Stimulated activated effector memory CD8-positive, alpha-beta T cell treated with anti-CD3 and anti-CD28 coated beads, Interleukin-12 subunit alpha, Interleukin-12 subunit beta, amount 100 ng/mL, for 72 hours (primary cell): ENCODE data around the gene CDT1.
"Not testable (repeated sequence)": the region's sequence is repeated elsewhere in the genome, so short reads cannot be mapped to it uniquely, and the experiment has no call there.

Experiments
- ATAC-seq: fragments of 150-1000 bp; cut with Tn5 transposase; 2 replicates; pipeline ENCODE4 v1.10.0; 2021
- DNase-seq, 2 donors: peaks; one replicate each; pipeline ENCODE4 v3.0.0; 2021 to 2022; ENCODE audit warnings: low spot score in 2 of 2
- H3K27ac Mint-ChIP-seq: one replicate; pipeline ENCODE4 v1.8.0; 2022; ENCODE audit warnings: mild to moderate bottlenecking, mixed read lengths
- H3K36me3 Mint-ChIP-seq: one replicate; pipeline ENCODE4 v1.8.0; 2022; ENCODE audit warnings: mild to moderate bottlenecking, mixed read lengths
- H3K4me1 Mint-ChIP-seq: one replicate; pipeline ENCODE4 v1.8.0; 2022; ENCODE audit warnings: mixed read lengths
- H3K4me3 Mint-ChIP-seq: one replicate; pipeline ENCODE4 v1.8.0; 2022; ENCODE audit warnings: mild to moderate bottlenecking, mixed read lengths
- H3K9me3 Mint-ChIP-seq: one replicate; pipeline ENCODE4 v1.8.0; 2022; ENCODE audit warnings: mixed read lengths

CDT1 gene

GRCh38 chr16:88787579-88788314, 15.8 kb upstream of the CDT1 start:
- DNase-seq: no peak
- ATAC-seq: no peak
- Mint-ChIP-seq H3K36me3 (peaks cover 5% of the 10 kb centered on the region), H3K27ac (no peak overlapping the region), H3K4me1 (peaks cover 47% of the 10 kb centered on the region), H3K9me3 (no peaks in the 10 kb centered on the region), H3K4me3 (no peak overlapping the region)

GRCh38 chr16:88788749-88789148, 14.8 kb upstream of the CDT1 start:
- not testable (repeated sequence) for H3K9me3 Mint-ChIP-seq, H3K36me3 Mint-ChIP-seq, H3K27ac Mint-ChIP-seq, DNase-seq, ATAC-seq, H3K4me3 Mint-ChIP-seq
- H3K4me1 Mint-ChIP-seq: peaks cover 43% of the 10 kb centered on the region

DNA sequence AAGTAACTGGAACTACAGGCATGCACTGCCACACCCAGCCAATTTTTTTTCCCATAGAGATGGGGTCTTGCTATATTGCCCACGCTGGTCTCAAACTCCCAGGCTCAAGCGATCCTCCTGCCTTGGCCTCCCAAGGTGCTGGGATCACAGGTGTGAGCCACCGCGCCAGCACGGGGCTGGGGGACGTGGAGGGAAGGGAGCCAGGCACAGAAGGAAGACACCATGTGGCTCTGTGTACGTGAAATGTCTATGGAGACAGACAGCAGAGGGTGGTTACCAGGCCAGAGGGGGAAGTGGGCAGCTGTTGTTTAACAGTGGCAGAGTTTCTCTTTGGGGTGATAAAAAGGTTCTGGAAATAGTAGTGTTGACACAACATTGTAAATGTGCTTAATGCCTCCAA, 14.0 kb upstream of the CDT1 start:
- Mint-ChIP-seq H3K36me3 (no peaks in the 10 kb centered on the region), H3K27ac (peak overlapping the region; percentile 91), H3K9me3 (no peaks in the 10 kb centered on the region), H3K4me3 (peak overlapping the region; percentile 76), H3K4me1 (peaks cover 41% of the 10 kb centered on the region)
- no peak for ATAC-seq
- no peak for DNase-seq

- H3K4me1 Mint-ChIP-seq: peaks cover 41% of the 10 kb centered on the region
- peak in 1 of 2 donors; percentile 68 for DNase-seq
- no peaks in the 10 kb centered on the region for H3K36me3 Mint-ChIP-seq
Measured at GRCh38 chr16:88790312-88791211, 13.0 kb upstream of the CDT1 start.

GRCh38 chr16:88792078-88792550, 11.5 kb upstream of the CDT1 start:
- Mint-ChIP-seq H3K4me3 (peak overlapping the region; percentile 76), H3K27ac (peak overlapping the region; percentile 91), H3K4me1 (peaks cover 41% of the 10 kb centered on the region), H3K36me3 (no peaks in the 10 kb centered on the region), H3K9me3 (no peaks in the 10 kb centered on the region)
- DNase-seq (no peak), ATAC-seq (peak; percentile 27)

More at GRCh38 chr16:88790312-88791211, 13.0 kb upstream of the CDT1 start:
- peak overlapping the region; percentile 76 for H3K4me3 Mint-ChIP-seq
- H3K9me3 Mint-ChIP-seq: no peaks in the 10 kb centered on the region
- peak; percentile 81 for ATAC-seq
- H3K27ac Mint-ChIP-seq: peak overlapping the region; percentile 91

GRCh38 chr16:88792668-88793250, 10.8 kb upstream of the CDT1 start:
- Mint-ChIP-seq H3K4me1 (peaks cover 41% of the 10 kb centered on the region), H3K36me3 (no peaks in the 10 kb centered on the region), H3K9me3 (no peaks in the 10 kb centered on the region), H3K27ac (peak overlapping the region; percentile 91), H3K4me3 (peak overlapping the region; percentile 76)
- DNase-seq (no peak), ATAC-seq (no peak)

DNA sequence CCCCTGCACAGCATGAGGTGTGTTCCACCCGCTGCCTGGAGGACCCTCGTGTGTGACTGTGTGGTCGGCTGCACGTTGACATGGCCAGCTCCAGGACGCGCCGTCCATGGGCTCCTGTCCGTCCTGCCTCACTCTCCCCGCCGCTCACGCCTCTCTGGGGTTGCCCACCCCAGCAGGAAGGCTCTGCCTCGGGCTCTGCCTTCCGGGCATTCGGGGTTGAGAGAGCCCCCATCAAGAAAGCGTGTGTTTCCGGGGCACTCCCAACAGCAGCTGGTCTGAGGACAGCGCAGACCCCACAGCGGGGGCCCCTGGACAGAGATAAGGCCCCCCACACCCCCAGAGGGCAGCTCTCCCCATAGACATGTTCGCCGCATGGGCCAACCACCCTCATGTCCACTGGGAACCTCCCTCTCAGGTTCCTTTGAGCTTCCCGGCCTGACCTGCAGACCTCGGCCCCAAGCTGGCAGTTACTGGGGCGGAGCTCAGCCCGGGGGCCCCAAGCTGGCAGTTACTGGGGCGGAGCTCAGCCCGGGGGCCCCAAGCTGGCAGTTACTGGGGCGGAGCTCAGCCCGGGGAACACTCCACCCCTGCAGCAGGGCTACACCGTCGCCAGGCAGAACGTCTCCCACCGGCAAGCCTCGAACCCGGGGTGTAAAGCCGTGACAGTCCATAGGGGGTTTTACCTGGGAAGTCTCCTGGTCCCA, 10.2 kb upstream of the CDT1 start:
- ATAC-seq (peak; percentile 61), DNase-seq (no peak)
- Mint-ChIP-seq H3K27ac (peak overlapping the region; percentile 91), H3K4me1 (peaks cover 41% of the 10 kb centered on the region), H3K36me3 (no peaks in the 10 kb centered on the region), H3K9me3 (no peaks in the 10 kb centered on the region), H3K4me3 (peak overlapping the region; percentile 76)

DNA sequence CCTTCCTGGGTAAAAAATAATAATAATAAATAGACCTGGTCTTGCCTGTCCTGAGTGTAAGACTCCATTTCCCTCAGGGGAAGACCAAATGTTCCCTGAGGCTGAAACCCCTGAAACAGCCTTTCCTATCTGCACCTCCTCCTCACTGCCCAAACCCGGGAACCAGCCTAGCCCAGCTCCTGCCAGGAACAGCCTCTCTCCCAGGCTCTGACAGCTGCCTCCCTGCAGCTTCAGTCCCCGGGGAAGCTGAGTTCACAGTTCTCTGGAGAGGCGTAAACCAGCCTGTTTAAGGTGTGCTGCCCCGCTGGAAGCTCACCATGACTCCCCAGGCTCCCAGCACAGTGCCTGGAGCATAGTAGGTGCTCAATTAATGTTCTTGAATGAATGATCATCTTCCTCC, 7.3 kb upstream of the CDT1 start:
- ATAC-seq (no peak), DNase-seq (no peak)
- H3K9me3 Mint-ChIP-seq: no peaks in the 10 kb centered on the region
- H3K4me3 Mint-ChIP-seq: no peak overlapping the region
- H3K36me3 Mint-ChIP-seq: no peaks in the 10 kb centered on the region
- no peak overlapping the region for H3K27ac Mint-ChIP-seq
- H3K4me1 Mint-ChIP-seq: peaks cover 21% of the 10 kb centered on the region

- ATAC-seq (no peak), DNase-seq (no peak)
- Mint-ChIP-seq H3K27ac (no peak overlapping the region), H3K36me3 (peaks cover 18% of the 10 kb centered on the region), H3K9me3 (no peaks in the 10 kb centered on the region), H3K4me1 (peaks cover 3% of the 10 kb centered on the region), H3K4me3 (no peak overlapping the region)
Measured at GRCh38 chr16:88798073-88798472, 5.5 kb upstream of the CDT1 start.

DNA sequence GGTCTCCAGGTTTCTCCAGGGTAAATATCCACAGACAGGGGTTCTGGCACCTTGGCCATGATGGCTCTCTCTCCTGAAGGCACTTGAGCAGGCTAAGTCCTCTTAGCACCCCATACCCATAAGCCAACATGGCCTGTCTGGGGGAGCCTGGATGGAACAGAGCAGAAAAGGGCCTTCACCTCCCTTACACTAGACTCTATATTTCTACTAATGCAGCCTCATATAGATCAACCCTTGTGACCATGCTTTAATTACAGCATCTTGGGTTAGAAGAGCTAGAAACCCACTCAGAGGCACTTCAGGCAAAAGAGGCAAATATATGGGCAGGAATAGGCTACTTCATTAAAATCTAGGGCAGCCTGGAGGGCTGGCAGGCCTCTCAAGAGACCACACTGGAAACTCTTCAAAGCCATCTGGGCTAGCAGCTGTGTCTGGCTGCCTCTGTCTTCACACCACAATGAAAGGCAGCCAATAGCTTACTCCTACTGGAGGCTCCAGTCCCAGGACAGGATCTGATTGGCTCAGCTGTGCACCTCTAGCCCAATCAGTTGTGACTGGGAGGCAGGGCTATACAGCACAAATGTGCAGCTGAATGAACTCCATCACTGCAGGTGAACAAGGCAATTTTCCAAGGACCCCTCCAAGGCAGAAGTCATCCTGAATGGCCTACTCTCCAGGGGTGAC, 4.7 kb upstream of the CDT1 start:
- ATAC-seq (no peak), DNase-seq (no peak)
- Mint-ChIP-seq H3K36me3 (peaks cover 26% of the 10 kb centered on the region), H3K4me1 (no peaks in the 10 kb centered on the region), H3K27ac (no peak overlapping the region), H3K9me3 (no peaks in the 10 kb centered on the region), H3K4me3 (no peak overlapping the region)

DNA sequence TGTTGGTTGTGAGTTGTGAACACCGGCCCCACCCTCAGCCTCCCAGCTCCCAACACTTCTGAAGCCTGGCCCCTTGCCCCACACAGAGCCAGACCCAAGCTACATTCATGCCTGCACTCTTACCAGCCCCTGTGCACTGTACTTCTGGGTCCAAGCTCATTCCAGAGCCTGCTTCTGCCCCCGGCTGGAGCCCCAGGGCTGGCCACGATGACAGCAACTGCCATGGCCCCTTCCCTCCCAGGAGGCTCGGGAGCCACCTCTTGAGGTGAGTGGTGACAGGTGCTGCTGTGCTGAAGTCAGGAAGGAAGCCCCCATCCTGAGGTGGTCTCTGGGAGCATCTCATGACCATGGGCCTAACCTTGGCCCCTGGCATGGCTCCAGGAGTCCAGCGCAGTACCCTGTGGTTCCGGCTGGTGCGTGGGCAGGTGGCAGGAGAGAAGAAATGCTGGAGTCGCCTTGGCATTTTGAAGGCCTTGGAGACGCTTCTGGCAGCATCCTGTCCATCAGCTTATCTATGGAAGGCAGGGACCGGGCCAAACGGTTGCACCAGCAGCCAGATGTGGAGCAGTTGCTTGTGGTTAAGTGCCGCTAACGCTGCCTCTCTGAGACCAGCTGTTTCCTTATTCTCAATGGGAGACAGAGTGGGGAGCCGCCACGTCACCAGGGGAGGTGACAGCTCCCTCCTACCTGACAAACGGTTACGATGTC, 3.9 kb upstream of the CDT1 start:
- Mint-ChIP-seq H3K36me3 (peaks cover 34% of the 10 kb centered on the region), H3K4me1 (no peaks in the 10 kb centered on the region), H3K4me3 (no peak overlapping the region), H3K9me3 (no peaks in the 10 kb centered on the region), H3K27ac (no peak overlapping the region)
- ATAC-seq (no peak), DNase-seq (no peak)

DNA sequence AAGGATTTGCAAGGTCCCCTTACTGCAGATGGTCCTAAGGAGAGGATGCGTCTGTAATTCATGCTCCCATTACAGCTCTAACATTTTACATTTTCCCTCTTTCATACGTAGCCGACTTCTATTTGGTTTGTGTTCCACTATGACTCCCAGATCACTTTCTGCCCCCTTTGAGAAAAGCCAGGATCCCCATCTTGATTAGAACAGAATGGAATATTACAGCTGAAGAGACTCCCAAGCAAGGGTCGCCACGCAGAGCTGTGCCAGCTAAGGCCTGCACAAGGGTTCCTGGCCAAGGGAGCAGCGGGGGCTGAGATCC, 3.4 kb upstream of the CDT1 start:
- no peak overlapping the region for H3K4me3 Mint-ChIP-seq
- no peaks in the 10 kb centered on the region for H3K4me1 Mint-ChIP-seq
- DNase-seq (no peak), ATAC-seq (no peak)
- H3K9me3 Mint-ChIP-seq: no peaks in the 10 kb centered on the region
- H3K36me3 Mint-ChIP-seq: peaks cover 39% of the 10 kb centered on the region
- no peak overlapping the region for H3K27ac Mint-ChIP-seq

- no peak for DNase-seq
- no peak for ATAC-seq
- Mint-ChIP-seq H3K36me3 (peaks cover 78% of the 10 kb centered on the region), H3K4me3 (peak overlapping the region; percentile 79), H3K4me1 (peaks cover 14% of the 10 kb centered on the region), H3K27ac (peak overlapping the region; percentile 82), H3K9me3 (no peaks in the 10 kb centered on the region)
Measured at GRCh38 chr16:88804173-88804551, 573 bp downstream of the CDT1 start.
